ENCODE results near the gene ANAPC7.
"Not testable (repeated sequence)": the region's sequence is repeated elsewhere in the genome, so short reads cannot be mapped to it uniquely, and the experiment has no call there.

The ANAPC7 gene

DNA sequence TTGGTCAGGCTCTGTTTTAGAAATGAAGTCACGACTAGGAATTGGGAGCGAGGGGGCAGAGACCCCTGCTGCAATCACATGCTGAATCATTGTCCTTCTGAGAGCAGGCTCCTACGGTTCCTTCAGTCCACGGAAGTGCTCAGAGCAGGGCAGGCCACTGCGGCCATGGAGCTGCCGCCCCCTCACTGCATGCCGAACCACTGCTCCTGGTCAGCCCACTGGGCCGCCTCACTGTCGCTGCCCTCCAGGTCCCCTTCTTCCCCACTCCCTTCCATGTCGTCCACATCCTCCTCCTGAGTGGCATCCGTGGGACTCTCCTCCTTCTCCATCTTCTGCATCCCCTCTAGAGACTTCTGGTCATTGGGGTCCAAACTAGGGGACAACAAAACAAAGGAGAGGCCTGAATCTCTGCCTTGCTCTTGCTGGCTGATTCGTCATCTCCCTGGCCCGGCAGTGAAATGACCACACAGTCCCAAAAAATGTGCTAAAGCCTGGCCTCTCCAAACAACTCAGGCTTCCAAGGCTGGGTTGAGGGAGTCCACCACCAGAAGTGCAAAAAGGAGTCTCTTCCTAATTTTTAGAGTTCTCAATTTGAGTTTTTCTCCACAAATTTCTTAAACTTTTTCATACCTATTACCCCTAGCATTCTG, 29.4 kb downstream of the ANAPC7 start:
- DNase-seq (ENCODE audit: low spot score), result no peak

GRCh38 chr12:110373425-110373824, 30.1 kb downstream of the ANAPC7 start:
- no peak for DNase-seq (ENCODE audit: low spot score)

DNA sequence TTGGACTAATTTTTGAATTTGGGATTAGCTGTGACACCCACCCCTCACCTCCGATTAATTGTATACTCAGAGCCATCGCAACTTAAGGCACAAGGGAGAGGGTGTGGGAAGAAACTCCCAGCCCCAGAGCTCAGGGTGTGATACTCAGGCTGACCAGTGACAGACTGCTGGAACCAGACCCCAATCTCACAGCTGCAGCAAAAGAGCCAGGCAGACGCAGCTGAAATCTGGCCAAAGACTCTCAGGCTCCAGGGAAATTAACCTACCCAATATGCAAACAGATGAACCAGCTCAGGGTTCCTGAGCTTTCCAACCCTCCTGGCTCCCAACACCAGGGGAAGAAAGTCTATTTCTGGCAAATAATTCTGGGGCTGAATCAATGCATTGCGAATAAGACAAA, 30.5 kb downstream of the ANAPC7 start:
- no peak for DNase-seq (ENCODE audit: low spot score)

GRCh38 chr12:110372056-110372425, 31.5 kb downstream of the ANAPC7 start:
- no peak for DNase-seq (ENCODE audit: low spot score)

GRCh38 chr12:110371408-110372055, 32.0 kb downstream of the ANAPC7 start:
- DNase-seq (ENCODE audit: low spot score), result no peak

GRCh38 chr12:110370732-110371231, 32.7 kb downstream of the ANAPC7 start:
- DNase-seq (ENCODE audit: low spot score), result no peak

GRCh38 chr12:110369992-110370391, 33.5 kb downstream of the ANAPC7 start:
- DNase-seq (ENCODE audit: low spot score), result no peak

GRCh38 chr12:110367181-110367864, 36.2 kb downstream of the ANAPC7 start:
- DNase-seq (ENCODE audit: low spot score), result no peak

DNA sequence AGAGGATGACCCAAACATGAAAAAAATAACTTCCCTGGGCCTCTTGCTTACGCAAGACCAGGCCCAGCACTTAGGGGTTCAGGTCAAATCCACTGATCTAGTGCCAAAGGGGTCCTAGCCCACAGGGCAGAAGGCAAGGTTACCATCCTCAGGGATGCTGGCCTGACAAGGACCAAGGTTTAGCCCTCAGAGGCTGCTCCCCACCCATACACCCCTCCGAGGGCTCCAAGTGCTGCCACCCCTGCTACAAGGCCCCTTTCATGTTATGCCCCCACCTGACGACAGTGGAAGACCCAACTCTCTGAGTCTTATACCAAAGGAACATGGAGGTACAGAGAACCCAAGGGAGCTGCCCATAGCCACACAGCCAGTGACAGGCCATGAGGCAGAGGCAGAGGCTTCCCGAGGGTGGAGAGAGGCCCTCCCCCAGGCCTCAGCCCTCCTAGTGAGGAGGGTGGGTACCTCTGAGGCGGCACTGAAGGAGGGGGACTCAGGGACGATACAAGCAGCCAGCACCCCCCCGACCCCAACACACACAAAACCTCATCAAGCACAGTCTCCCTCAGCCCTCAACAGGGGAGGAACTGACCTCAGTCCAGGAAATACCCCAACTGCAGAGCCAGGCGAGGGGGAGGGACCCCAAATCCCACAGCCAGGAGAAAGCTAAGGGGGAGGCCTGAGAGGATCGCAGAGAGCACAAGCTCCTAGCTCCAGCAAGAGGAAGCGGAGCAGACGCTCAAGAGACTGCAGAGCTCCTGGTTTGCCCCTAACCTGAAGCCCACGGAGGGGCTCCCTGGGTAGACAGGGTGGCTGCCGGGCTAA, 37.0 kb downstream of the ANAPC7 start:
- DNase-seq (ENCODE audit: low spot score), result no peak

- DNase-seq (ENCODE audit: low spot score), result no peak
These were observed 37.8 kb downstream of the ANAPC7 start for GRCh38 chr12:110365489-110366320.

DNA sequence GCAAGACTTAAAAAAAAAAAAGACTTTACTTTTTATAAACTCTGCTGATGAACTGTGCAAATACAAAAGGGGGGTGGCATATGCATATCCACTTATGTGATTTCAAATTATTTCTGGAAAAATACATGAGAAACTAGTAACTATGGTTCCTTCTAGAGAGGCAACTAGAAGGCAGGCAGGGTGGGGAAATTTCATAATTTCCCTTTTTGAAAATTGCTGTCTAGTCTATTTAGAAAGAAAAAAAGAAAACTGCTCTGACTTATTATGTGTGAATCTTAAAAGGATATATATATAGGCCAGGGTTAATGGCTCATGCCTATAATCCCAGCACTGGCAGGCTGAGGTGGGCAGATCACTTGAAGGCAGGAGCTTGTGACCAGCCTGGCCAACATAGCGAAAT, 42.3 kb downstream of the ANAPC7 start:
- DNase-seq (ENCODE audit: low spot score), result no peak

GRCh38 chr12:110358384-110359097, 45.0 kb downstream of the ANAPC7 start:
- DNase-seq (ENCODE audit: low spot score), result not testable (repeated sequence)

GRCh38 chr12:110355073-110355472, 48.4 kb downstream of the ANAPC7 start:
- no peak for DNase-seq (ENCODE audit: low spot score)

- no peak for DNase-seq (ENCODE audit: low spot score)
These were observed 49.2 kb downstream of the ANAPC7 start for GRCh38 chr12:110354172-110354780.

DNA sequence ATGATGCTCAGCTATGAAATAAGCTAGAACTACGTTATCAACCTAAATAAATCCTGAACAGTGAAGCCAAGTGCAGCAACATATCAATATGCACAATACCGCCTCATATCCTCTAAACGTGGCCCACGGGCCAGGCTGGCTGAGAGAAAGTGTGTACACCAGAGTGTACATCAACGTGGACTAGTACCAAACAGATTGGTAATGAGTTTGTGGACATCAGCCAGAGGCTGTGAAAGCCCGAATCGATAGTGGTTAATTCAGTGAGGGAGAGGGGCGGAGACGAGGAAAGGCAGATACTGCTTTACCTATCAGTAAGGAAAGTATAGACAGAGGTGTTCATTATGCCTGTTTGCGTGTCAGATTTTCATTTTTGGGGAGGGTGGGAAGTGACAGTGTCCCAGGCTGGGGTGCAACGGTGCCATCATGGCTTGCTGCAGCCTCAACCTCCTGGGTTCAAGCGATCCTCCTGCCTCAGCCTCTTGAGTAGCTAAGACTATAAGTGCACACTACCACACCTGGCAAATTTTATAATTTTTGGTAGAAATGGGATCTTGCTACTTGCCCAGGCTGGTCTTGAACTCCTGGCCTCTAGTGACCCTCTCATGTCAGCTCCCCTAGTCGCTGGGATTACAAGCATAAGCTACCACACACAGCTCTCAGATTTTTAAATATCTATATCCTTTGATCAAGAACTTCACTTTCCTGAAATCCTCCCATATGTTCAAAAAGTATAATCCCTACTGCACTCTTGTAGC, 50.1 kb downstream of the ANAPC7 start:
- DNase-seq (ENCODE audit: low spot score), result no peak

DNA sequence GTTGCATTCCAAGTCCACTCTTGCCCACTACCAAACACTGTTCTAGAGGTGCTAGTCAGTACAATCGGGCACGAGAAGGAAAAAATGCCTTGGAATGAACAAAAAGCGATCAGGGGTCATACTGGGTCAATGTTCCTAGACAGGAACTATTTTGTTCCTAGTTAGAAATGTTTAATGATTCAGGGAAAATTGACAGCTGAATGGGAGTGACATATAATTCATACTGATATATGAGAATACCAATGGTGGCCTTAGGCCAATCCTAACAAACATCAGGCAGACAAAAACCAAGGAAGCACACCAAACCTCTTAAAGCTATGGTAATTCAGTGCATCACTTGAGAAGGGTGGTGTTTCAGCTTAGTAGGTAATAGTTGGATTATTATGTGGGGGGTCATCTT, 51.1 kb downstream of the ANAPC7 start:
- no peak for DNase-seq (ENCODE audit: low spot score)

DNA sequence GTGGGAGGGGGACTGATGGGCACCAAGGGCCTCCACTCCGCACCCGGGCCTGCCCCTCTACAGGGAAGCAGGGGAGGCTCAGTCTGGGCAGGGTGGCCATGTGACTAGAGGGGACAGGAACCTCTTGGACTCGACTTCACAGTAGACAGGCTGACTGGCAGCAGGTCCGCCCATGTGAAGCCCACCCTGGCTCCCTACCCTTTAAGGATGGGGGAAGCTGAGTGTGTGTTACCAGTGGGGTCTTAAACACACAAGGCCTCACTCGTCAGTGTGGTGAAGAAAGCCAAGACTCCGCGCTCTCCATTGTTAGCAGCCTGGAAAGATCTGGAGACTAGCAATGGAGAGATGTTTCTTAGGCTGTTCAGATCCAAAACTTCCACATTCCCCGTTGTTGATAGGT, 52.4 kb downstream of the ANAPC7 start:
- DNase-seq (ENCODE audit: low spot score), result no peak

- DNase-seq (ENCODE audit: low spot score), result peak; percentile 36
These were observed 53.9 kb downstream of the ANAPC7 start for GRCh38 chr12:110349514-110350151.

GRCh38 chr12:110349096-110349495, 54.4 kb downstream of the ANAPC7 start:
- DNase-seq (ENCODE audit: low spot score), result no peak
